Jurkat, Clone E6-1 (cell line): Measurements from ENCODE around the gene HCFC1.
"Not testable (repeated sequence)": the region's sequence is repeated elsewhere in the genome, so short reads cannot be mapped to it uniquely, and the experiment has no call there.

Experiments
- DNase-seq: peaks from one replicate; pipeline ENCODE4 v3.0.0-alpha.2; 2011; ENCODE audit warnings: low read depth, low spot score
- H3K4me3 ChIP-seq: 2 replicates; pipeline ENCODE4 v1.5.1; 2011; ENCODE audit warnings: mild to moderate bottlenecking, low read length, control low read depth, moderate library complexity

Gene HCFC1

GRCh38 chrX:154011376-154012335, 40.0 kb upstream of the HCFC1 start:
- DNase-seq, result no peak
- H3K4me3 ChIP-seq, result no peak overlapping the region

- no peak for DNase-seq
Observed at GRCh38 chrX:154010330-154011087, 38.9 kb upstream of the HCFC1 start.

GRCh38 chrX:154008521-154008920, 36.9 kb upstream of the HCFC1 start:
- no peak overlapping the region for H3K4me3 ChIP-seq
- no peak for DNase-seq

More at GRCh38 chrX:154010330-154011087, 38.9 kb upstream of the HCFC1 start:
- no peak overlapping the region for H3K4me3 ChIP-seq

- DNase-seq, result no peak
- no peak overlapping the region for H3K4me3 ChIP-seq
Observed at GRCh38 chrX:154006947-154007346, 35.3 kb upstream of the HCFC1 start.

- no peak overlapping the region for H3K4me3 ChIP-seq
- no peak for DNase-seq
Observed at GRCh38 chrX:154004315-154004714, 32.7 kb upstream of the HCFC1 start.

- peak; percentile 70 for DNase-seq
- peak overlapping the region; percentile 27 for H3K4me3 ChIP-seq
Observed at GRCh38 chrX:154002215-154002719, 30.6 kb upstream of the HCFC1 start.

- no peak overlapping the region for H3K4me3 ChIP-seq
- no peak for DNase-seq
Observed at GRCh38 chrX:154000051-154000450, 28.4 kb upstream of the HCFC1 start.

GRCh38 chrX:153999359-154000037, 27.9 kb upstream of the HCFC1 start:
- H3K4me3 ChIP-seq, result no peak overlapping the region
- DNase-seq, result no peak

- no peak overlapping the region for H3K4me3 ChIP-seq
- no peak for DNase-seq
Observed at GRCh38 chrX:153995504-153995903, 23.9 kb upstream of the HCFC1 start.

GRCh38 chrX:153994398-153994797, 22.8 kb upstream of the HCFC1 start:
- H3K4me3 ChIP-seq, DNase-seq: not testable (repeated sequence)

GRCh38 chrX:153993978-153994377, 22.4 kb upstream of the HCFC1 start:
- no peak overlapping the region for H3K4me3 ChIP-seq
- no peak for DNase-seq

- DNase-seq, result no peak
- no peak overlapping the region for H3K4me3 ChIP-seq
Observed at GRCh38 chrX:153993079-153993478, 21.5 kb upstream of the HCFC1 start.

GRCh38 chrX:153992180-153992579, 20.6 kb upstream of the HCFC1 start:
- H3K4me3 ChIP-seq, result no peak overlapping the region
- no peak for DNase-seq

GRCh38 chrX:153991013-153991580, 19.5 kb upstream of the HCFC1 start:
- no peak overlapping the region for H3K4me3 ChIP-seq
- DNase-seq, result no peak

GRCh38 chrX:153989973-153990655, 18.5 kb upstream of the HCFC1 start:
- peak; percentile 38 for DNase-seq
- H3K4me3 ChIP-seq, result no peak overlapping the region

- no peak for DNase-seq
- no peak overlapping the region for H3K4me3 ChIP-seq
Observed at GRCh38 chrX:153988493-153988892, 16.9 kb upstream of the HCFC1 start.

- H3K4me3 ChIP-seq, result peak overlapping the region; percentile 51
- DNase-seq, result no peak
Observed at GRCh38 chrX:153984351-153985178, 12.9 kb upstream of the HCFC1 start.

GRCh38 chrX:153983321-153983801, 11.7 kb upstream of the HCFC1 start:
- no peak overlapping the region for H3K4me3 ChIP-seq
- DNase-seq, result no peak
